HG02759 (cell line): ENCODE measurements around the gene GALNT9.
"Not testable (repeated sequence)": the region's sequence is repeated elsewhere in the genome, so short reads cannot be mapped to it uniquely, and the experiment has no call there.

ENCODE experiments used
- ATAC-seq: cut with Tn5 transposase; IDR thresholded peaks from one replicate; pipeline ENCODE4 v1.9.1; 2021; ENCODE audit warnings: mild to moderate bottlenecking, moderate library complexity; ENCODE audit not compliant: unreplicated experiment

The GALNT9 gene

DNA sequence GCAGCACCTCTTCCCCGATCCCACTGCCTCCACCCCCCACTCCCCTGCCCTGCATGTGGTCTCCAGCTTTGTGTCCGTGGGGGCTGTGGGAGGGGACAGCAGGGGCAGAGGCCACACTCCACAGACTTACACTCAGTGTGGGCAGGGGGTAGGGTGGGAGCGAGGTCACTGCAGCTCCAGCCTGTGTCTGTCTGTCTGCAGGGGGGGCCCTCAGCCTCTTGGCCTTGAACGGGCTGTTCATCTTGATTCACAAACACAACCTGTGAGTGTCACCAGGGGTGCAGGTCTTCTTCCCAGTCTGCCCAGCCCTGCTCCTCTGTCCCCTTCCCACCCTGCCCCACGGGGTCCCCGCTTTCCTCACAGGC lies 178.6 kb downstream of the GALNT9 start:
- no peak for ATAC-seq

DNA sequence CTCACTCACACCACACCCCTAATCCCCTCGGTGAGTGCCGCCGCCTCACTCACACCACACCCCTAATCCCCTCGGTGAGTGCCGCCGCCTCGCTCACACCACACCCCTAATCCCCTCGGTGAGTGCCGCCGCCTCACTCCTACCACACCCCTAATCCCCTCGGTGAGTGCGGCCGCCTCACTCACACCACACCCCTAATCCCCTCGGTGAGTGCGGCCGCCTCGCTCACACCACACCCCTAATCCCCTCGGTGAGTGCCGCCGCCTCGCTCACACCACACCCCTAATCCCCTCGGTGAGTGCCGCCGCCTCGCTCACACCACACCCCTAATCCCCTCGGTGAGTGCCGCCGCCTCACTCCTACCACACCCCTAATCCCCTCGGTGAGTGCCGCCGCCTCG lies 179.9 kb downstream of the GALNT9 start:
- not testable (repeated sequence) for ATAC-seq

DNA sequence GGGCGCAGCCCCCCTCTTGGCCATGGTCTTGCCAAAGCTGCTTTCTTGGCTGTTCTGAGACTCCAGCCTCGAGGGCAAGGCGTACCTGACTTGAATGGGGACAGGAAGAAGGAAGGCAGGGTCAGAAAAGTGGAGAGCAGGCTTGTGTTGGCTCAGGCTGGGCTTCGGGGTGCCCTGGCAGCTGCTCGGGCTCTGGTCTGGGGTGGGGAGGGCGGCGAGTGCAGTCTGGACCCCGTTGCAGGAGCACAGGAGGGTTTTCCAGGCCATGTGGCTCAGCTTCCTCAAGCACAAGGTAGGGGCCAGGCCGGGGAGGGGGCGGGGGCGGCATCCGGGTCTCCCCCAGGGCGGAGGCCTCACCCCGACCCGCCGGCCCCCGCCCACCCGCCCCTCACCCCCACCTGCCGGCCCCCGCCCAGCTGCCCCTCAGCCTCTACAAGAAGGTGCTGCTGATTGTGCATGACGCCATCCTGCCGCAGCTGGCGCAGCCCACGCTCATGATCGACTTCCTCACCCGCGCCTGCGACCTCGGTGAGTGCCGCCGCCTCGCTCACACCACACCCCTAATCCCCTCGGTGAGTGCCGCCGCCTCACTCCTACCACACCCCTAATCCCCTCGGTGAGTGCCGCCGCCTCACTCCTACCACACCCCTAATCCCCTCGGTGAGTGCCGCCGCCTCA lies 180.9 kb downstream of the GALNT9 start:
- no peak for ATAC-seq

DNA sequence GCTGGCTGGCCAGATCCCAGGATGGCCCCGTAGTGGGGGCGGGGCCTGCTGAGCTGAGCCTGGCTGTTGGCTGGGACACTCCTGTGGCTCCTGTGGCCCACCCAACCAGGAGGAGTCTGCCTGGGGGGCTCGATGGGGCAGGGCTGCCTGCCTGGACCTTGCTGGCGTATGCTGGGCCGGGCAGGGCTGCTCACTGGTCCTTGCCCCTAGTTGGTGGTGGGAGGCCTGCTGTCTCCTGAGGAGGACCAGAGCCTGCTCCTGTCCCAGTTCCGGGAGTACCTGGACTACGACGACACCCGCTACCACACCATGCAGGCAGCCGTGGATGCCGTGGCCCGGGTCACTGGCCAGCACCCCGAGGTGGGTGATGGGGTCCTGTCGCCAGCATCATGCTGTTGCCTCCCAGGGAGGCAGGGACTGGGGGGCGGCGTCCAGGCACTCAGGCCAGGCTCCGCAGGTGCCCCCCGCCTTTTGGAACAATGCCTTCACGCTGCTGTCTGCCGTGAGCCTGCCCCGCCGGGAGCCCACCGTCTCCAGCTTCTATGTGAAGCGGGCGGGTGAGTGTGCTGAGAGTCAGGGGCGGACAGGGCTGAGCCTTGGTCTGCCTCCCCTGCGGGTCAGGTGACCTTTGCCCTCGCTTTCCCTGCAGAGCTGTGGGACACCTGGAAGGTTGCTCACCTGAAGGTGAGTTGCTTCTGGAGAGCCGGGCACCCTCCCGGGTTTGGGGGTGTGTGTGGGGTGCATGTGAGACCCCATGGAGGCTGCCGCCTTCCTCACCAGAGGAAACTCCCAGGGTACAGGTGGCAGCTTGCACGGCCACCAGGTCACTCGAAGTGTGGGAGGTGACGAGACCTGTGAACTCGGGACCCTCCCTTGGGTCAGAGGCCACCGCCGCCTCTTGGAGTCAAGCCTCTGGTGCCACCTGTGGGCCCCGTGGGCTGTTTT lies 181.7 kb downstream of the GALNT9 start:
- no peak for ATAC-seq

DNA sequence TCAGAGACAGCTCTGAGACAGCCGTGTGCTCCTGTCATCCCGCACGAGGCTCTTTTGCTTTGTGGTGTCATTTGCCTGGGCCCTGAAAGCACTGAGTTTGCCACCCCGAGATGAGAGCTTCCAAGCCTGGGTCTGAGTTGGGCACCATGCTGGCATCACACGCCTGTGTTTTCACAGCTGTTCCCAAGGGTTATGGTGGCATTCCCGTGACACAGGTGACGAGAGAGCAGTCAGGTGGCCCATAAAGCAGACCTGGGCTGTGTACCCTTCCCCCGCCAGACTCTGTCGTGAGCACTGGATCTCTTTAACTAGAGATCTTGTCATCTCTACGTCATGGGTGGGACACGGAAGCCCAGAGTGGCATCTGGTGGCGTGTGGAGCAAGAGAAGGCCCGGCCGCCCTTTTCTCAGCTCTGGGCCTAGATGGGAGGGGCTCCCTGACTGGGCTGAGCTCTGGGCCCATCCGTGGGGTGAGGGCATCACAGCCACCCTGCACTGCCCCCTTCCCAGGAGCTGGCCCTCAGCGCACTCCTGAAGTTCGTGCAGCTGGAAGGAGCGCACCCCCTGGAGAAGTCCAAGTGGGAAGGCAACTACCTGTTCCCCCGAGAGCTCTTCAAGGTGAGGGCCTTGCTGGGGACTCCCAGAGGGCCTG lies 182.5 kb downstream of the GALNT9 start:
- ATAC-seq = no peak
